ACC112 (cell line): ENCODE results near the gene MMP14.

Experiments used
- H2AFZ ChIP-seq: fragments of 200-600 bp; sonication (generic); one replicate; pipeline ENCODE4 v1.6.0; 2017; ENCODE audit warnings: antibody characterized with exemption, low read length; ENCODE audit not compliant: unreplicated experiment
- H3K27ac ChIP-seq: fragments of 200-600 bp; sonication (generic); 2 replicates; pipeline ENCODE4 v1.5.1; 2014; ENCODE audit warnings: low read depth, mild to moderate bottlenecking, antibody characterized with exemption, low read length, moderate library complexity
- H3K27me3 ChIP-seq: fragments of 200-600 bp; sonication (generic); 2 replicates; pipeline ENCODE4 v1.6.1; 2014; ENCODE audit warnings: mild to moderate bottlenecking, antibody characterized with exemption, low read length, moderate library complexity, mixed read lengths; ENCODE audit not compliant: insufficient read depth
- H3K36me3 ChIP-seq: fragments of 200-600 bp; sonication (generic); 2 replicates; pipeline ENCODE4 v1.6.1; 2016; ENCODE audit warnings: mild to moderate bottlenecking, antibody characterized with exemption, low read length, moderate library complexity, mixed read lengths; ENCODE audit not compliant: insufficient read depth
- H3K4me1 ChIP-seq: fragments of 200-600 bp; sonication (generic); one replicate; pipeline ENCODE4 v1.6.1; 2016; ENCODE audit warnings: low read length, mixed read lengths; ENCODE audit not compliant: insufficient read depth, unreplicated experiment, control insufficient read depth
- H3K4me3 ChIP-seq: fragments of 200-600 bp; sonication (generic); 2 replicates; pipeline ENCODE4 v1.5.1; 2014; ENCODE audit warnings: mild to moderate bottlenecking, low read depth, low read length
- H3K79me2 ChIP-seq: fragments of 200-600 bp; sonication (generic); one replicate; pipeline ENCODE4 v1.6.0; 2016; ENCODE audit warnings: low read length; ENCODE audit not compliant: control insufficient read depth, unreplicated experiment, insufficient read depth

MMP14 gene

DNA sequence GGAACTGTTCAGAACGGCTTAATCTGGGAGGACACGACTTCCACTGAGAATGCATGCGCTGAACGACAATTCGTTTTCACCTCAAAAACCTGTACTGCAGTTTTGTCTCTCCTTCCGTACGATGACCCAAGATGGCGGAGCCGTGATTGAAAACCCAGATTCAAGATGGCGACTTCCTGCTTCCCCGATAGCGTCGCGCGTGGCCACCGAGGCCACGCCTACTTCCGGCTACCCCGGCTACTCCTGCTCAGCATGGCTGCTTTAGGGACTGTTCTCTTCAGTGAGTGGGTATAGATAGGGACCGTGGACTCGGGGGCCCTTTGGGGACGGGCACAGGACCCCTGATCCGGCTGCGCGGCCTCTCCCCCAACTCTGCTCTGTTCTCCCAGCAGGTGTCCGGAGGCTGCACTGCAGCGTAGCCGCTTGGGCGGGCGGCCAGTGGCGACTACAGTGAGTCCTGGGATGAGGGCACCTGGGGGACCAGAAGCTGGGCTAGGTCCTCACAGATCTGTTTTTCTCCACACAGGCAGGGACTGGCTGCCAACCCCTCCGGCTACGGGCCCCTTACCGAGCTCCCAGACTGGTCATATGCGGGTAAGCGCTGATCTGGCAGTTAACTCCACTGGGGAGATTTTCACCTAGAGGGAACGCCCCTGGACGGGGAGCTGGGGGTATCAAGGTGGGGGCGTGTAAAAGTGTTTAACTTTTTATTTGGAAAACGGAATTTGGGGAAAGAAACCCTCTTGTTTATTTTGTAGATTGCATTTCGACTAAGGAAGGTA, 6.5 kb upstream of the MMP14 start, which contains the start of gene MRPL52:
Gene MRPL52, plus strand, starts transcription at position 227 of the 782 bp plus-strand sequence. Its CDS starts 26 bp downstream, at position 253.
- Histone ChIP-seq H2AFZ (peak within 1 kb of the TSS; percentile 96), H3K27ac (peak within 1 kb of the TSS; percentile 31; the same call in 1 of the 2 replicates), H3K4me1 (peaks cover 14% of the 10 kb centered on the region), H3K4me3 (peak within 1 kb of the TSS; percentile 97), H3K27me3 (no peaks in the 10 kb centered on the region), H3K79me2 (peaks cover 20% of the 10 kb centered on the region), H3K36me3 (peaks cover 3% of the 10 kb centered on the region; the same call in 1 of the 2 replicates)

DNA sequence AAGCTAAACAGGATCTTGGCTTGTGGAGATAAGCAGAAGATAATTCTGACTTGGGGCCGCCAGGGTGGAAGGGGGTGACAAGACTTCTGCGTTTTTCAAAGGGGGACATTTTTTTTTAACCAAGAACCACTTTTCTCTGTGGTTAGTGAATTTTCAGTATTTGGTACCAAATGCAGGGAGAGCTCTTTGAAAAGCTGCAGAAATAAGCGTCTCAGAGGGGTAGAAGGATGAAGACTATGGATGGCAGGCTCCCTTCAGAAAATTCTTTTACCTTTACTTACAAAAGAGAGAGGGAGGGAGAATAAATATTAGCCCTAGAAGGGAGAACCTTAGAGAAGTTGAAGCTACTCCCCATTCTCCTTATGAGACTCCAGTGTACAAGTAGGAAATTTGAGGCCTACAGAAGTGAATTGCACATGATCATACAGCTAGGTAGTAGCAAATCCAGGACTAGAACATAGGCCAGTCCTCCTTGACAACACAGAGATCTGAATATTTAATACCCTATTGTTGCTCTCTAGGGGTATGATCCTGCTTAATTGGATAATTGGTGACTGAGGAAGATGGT, 5.9 kb upstream of the MMP14 start:
- peaks cover 20% of the 10 kb centered on the region for H3K79me2 ChIP-seq
- peak overlapping the region; percentile 9; the same call in 1 of the 2 replicates for H3K27ac ChIP-seq
- H3K4me3 ChIP-seq = peak overlapping the region; percentile 97
- no peaks in the 10 kb centered on the region for H3K27me3 ChIP-seq
- H3K4me1 ChIP-seq = peaks cover 12% of the 10 kb centered on the region
- H3K36me3 ChIP-seq = peaks cover 3% of the 10 kb centered on the region; the same call in 1 of the 2 replicates
- no peak overlapping the region for H2AFZ ChIP-seq

DNA sequence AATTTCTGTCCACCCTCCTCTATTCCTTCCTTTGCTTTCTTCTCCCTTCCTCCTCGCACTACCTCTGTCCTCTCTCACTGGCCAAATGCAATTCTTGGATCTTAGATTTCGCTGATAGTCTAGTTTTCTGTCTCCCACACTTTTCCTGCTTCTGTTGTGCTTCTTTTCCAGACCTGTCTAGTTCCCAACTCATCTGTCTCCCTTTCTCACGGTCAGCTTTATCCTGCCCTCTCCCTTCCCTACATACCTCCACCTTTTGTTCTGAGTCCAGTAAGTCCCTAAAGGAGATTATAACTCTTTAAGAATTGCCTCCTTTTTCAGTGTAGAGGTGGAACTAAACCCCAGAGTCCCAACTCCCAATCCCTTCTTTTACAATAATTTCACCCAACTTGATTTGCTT, 880 bp upstream of the MMP14 start:
- H3K4me1 ChIP-seq = peaks cover 34% of the 10 kb centered on the region
- no peak overlapping the region; the same call in 1 of the 2 replicates for H3K4me3 ChIP-seq
- peaks cover 3% of the 10 kb centered on the region; the same call in 1 of the 2 replicates for H3K36me3 ChIP-seq
- H2AFZ ChIP-seq = no peak overlapping the region
- peaks cover 59% of the 10 kb centered on the region for H3K79me2 ChIP-seq
- H3K27me3 ChIP-seq = no peaks in the 10 kb centered on the region
- peak overlapping the region; percentile 88 for H3K27ac ChIP-seq

DNA sequence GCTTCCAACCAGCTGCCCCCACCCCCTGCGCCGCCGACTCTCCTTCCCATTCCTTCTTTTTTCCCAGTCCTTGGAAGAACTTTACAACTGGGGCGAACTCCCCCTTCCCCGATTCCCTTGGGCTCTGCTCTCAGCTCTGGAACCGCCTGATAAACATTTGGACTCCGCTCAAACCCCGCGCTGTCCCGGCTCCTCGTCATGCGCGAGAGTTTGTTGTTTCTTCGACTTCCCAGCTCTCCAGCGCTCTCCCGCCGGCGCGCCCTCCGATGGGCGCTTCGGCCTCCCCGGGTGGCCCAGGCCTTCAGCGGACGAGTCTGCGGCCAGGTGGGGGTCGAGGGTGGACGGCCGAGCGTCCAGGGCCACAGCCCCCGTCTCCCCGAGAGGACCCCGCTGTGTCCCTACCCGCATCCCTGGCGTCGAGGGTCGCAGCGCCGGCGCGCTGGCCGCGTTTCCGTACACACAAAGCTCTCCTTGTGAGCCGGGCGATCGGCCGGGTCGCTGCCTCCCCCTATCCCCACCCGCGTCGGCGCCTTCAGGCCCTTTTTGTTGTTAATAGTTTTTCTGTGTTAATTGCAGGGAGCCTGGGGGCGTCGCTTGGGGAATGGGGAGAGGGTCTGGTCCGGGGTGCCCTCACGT, 847 bp downstream of the MMP14 start:
- no peaks in the 10 kb centered on the region; the same call in 1 of the 2 replicates for H3K36me3 ChIP-seq
- peaks cover 63% of the 10 kb centered on the region for H3K79me2 ChIP-seq
- H3K27ac ChIP-seq = peak overlapping the region; percentile 88
- no peaks in the 10 kb centered on the region for H3K27me3 ChIP-seq
- peak overlapping the region; percentile 91 for H3K4me3 ChIP-seq
- no peak overlapping the region for H2AFZ ChIP-seq
- peaks cover 28% of the 10 kb centered on the region for H3K4me1 ChIP-seq

DNA sequence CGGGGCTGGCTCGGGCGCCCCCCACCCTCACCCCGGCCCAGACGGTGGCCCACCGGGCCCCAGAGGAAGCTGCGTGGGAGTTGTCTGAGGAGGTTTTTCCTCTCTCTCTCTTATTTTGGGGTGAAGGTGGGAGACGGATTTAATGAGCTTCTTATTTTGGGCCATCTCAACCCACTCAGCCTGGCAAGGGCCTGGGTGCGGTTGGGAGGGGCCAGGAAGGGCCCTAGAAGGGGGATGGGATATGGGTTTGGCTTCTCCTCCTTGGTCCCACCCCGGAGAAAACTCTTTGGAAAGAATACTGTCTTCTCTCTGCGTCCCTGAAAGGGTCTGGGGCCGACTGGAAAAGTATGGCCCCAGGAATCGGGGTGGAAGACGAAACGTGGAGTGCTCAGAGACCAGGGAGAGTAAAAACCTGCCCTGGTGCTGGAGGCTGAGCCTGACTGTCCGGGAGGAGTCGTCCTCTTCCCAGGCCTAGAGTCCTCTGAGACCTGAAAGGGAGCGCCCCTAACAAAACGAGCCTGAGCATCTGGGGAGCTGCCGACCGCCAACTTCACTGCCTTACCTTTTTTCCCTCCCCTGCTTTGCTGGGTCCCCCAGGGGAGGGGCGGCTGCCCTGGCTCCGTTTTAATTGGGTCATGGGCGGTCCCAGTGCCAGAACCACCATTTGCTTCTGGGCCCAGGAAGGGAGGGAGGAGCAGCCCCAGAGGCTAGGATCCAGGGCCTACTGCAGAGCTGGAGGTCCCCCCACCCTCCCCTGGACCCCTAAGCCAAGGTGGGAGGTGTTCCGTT, 1.6 kb downstream of the MMP14 start:
- H3K4me1 ChIP-seq = peaks cover 28% of the 10 kb centered on the region
- H3K27me3 ChIP-seq = no peaks in the 10 kb centered on the region
- H2AFZ ChIP-seq = peak overlapping the region; percentile 57
- peak overlapping the region; percentile 88 for H3K27ac ChIP-seq
- H3K36me3 ChIP-seq = peaks cover 4% of the 10 kb centered on the region; the same call in 1 of the 2 replicates
- peak overlapping the region; percentile 91 for H3K4me3 ChIP-seq
- peaks cover 70% of the 10 kb centered on the region for H3K79me2 ChIP-seq

DNA sequence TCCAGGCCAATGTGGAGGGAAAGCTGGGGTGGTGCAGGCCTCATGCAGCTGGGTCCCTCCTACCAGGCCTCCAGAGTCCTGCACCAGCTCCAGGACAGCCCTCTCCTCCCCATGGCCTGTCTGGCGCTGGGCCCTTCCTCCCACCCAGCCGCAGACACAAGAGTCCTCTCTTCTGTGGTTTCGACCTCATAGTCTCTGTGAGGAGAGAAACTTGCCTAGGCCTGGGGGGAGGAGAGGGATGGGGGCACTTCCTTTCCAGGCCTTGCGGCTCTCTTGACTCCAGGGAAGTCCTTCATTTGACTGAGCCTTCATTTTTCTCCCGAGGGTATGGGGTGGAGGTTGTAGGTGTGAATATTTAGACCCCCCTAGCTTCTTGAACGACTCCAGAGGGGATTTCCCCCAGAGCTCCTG, 2.3 kb downstream of the MMP14 start:
- H2AFZ ChIP-seq = peak overlapping the region; percentile 17
- H3K36me3 ChIP-seq = peaks cover 4% of the 10 kb centered on the region; the same call in 1 of the 2 replicates
- peaks cover 77% of the 10 kb centered on the region for H3K79me2 ChIP-seq
- H3K27me3 ChIP-seq = no peaks in the 10 kb centered on the region
- H3K4me1 ChIP-seq = peaks cover 28% of the 10 kb centered on the region
- peak overlapping the region; percentile 88 for H3K27ac ChIP-seq
- peak overlapping the region; percentile 91 for H3K4me3 ChIP-seq

DNA sequence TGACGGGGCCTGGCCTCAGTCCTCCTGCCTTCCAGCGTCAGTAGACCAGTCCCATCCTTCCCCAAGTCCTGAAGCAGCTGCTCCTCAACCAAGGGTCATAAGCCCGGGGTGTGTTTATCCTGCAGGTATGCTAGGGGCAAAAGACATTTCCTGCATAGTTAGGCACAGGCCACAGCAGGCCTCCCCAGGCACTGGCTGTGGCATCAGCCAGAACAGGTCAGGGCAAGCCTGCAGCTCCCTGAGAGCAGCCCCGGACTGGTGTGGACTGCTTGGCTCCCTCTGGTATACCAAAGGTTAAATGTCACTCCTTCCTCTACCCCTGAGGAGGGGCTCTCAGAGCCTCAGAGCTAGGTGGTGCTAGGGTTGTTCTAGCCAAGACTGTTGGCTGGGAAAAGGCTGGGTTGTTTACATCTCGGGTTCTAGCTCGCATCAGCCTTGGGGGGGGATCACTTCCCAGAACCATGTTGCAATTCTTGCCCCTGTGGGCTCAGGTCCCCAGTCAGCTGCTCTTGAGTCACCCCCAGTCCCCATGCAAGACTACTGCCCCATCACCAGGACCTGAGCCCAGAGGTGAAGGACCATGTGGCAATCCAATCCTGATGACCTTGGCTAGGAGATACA, 2.9 kb downstream of the MMP14 start:
- Histone ChIP-seq H3K4me1 (peaks cover 28% of the 10 kb centered on the region), H3K79me2 (peaks cover 77% of the 10 kb centered on the region), H3K36me3 (peaks cover 6% of the 10 kb centered on the region; the same call in 1 of the 2 replicates), H3K27me3 (no peaks in the 10 kb centered on the region), H3K4me3 (peak overlapping the region; percentile 91), H2AFZ (no peak overlapping the region), H3K27ac (peak overlapping the region; percentile 88)

DNA sequence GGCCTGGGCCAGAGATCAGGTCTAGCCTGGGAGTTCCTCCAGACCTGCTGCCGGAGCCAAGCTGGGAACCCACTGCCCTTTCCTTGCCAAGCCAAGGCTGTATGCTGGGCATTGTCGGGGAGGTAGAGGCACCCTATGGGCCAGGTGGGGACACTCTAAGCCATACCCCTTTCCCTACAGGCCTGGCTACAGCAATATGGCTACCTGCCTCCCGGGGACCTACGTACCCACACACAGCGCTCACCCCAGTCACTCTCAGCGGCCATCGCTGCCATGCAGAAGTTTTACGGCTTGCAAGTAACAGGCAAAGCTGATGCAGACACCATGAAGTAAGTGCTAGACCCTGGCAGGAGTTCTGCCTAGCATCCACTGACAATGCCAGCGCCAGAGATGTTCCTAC, 4.9 kb downstream of the MMP14 start:
- Histone ChIP-seq H3K27ac (0 out of 2 replicates have a peak overlapping the region, but pooled peaks have one; percentile 30), H3K36me3 (peaks cover 19% of the 10 kb centered on the region; the same call in 1 of the 2 replicates), H3K79me2 (peaks cover 71% of the 10 kb centered on the region), H3K4me1 (peaks cover 30% of the 10 kb centered on the region), H3K4me3 (no peak overlapping the region), H2AFZ (no peak overlapping the region), H3K27me3 (no peaks in the 10 kb centered on the region)

DNA sequence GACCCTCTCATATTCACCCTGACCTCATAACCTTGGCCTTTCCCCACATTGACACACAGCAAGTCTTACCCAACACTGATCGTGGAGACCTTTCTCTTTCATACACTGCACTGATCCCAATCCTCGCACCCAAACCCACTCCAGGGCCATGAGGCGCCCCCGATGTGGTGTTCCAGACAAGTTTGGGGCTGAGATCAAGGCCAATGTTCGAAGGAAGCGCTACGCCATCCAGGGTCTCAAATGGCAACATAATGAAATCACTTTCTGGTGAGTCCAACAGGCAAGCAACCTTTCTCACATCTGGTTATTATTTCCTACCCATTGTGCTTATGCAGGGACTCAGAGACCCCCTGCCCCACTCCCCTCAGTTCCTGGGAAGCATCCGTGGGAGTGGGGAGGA, 5.4 kb downstream of the MMP14 start:
- H3K79me2 ChIP-seq = peaks cover 66% of the 10 kb centered on the region
- no peaks in the 10 kb centered on the region for H3K27me3 ChIP-seq
- H2AFZ ChIP-seq = no peak overlapping the region
- peaks cover 35% of the 10 kb centered on the region for H3K4me1 ChIP-seq
- H3K36me3 ChIP-seq = peaks cover 19% of the 10 kb centered on the region; the same call in 1 of the 2 replicates
- no peak overlapping the region for H3K27ac ChIP-seq
- no peak overlapping the region for H3K4me3 ChIP-seq
